HepG2 (cell line): ENCODE results near the gene TUT1. TPM values are rescaled to one million over a fixed set of nuclear protein-coding genes. Genes with fewer than 3 reads are reported as not detected.

ENCODE experiments used
- DNMT1 ChIP-seq: sonication (generic); formaldehyde crosslinking; IDR thresholded peaks from 2 replicates; pipeline ENCODE4 v1.5.1; 2020; ENCODE audit warnings: mild to moderate bottlenecking, missing genetic modification reagents
- FOXP4 ChIP-seq: sonication (generic); formaldehyde crosslinking; IDR thresholded peaks from 2 replicates; pipeline ENCODE4 v1.4.0; 2020; ENCODE audit warnings: missing genetic modification reagents
- HDAC1 ChIP-seq: sonication (generic); formaldehyde crosslinking; IDR thresholded peaks from 2 replicates; pipeline ENCODE4 v1.5.1; 2020; ENCODE audit warnings: mild to moderate bottlenecking, missing genetic modification reagents
- HNF1B ChIP-seq: sonication (generic); formaldehyde crosslinking; IDR thresholded peaks from 2 replicates; pipeline ENCODE4 v1.5.1; 2020; ENCODE audit warnings: mild to moderate bottlenecking, moderate library complexity, missing genetic modification reagents
- NR2F6 ChIP-seq, 2 experiments: IDR thresholded peaks; 2 replicates each; pipeline ENCODE4 v1.6.1; 2016; ENCODE audit warnings: antibody characterized with exemption in 1 of 2, mild to moderate bottlenecking in 1 of 2
- PRPF4 ChIP-seq: fragments of 200-400 bp; formaldehyde crosslinking; IDR thresholded peaks from 2 replicates; pipeline ENCODE4 v1.6.1; 2016; ENCODE audit warnings: low read length, low read depth; ENCODE audit not compliant: poor library complexity, severe bottlenecking
- SMAD3 ChIP-seq: sonication (generic); formaldehyde crosslinking; IDR thresholded peaks from 2 replicates; pipeline ENCODE4 v1.4.0; 2020; ENCODE audit warnings: missing genetic modification reagents
- SPEN ChIP-seq: sonication (generic); formaldehyde crosslinking; IDR thresholded peaks from 2 replicates; pipeline ENCODE4 v1.5.1; 2020; ENCODE audit warnings: low read depth, mild to moderate bottlenecking, missing genetic modification reagents
- SYNCRIP ChIP-seq: fragments of 200-400 bp; formaldehyde crosslinking; IDR thresholded peaks from 2 replicates; pipeline ENCODE4 v1.6.1; 2018; ENCODE audit warnings: mild to moderate bottlenecking, low read depth, low read length; ENCODE audit not compliant: insufficient read depth
- U2AF2 ChIP-seq: fragments of 200-400 bp; formaldehyde crosslinking; IDR thresholded peaks from 2 replicates; pipeline ENCODE4 v1.6.1; 2017; ENCODE audit warnings: low read depth, mild to moderate bottlenecking, low read length
- ZBTB33 ChIP-seq: sonication (generic); formaldehyde crosslinking; IDR thresholded peaks from 2 replicates; pipeline ENCODE4 v1.4.0; 2020; ENCODE audit warnings: missing genetic modification reagents
- ZBTB4 ChIP-seq: sonication (generic); formaldehyde crosslinking; IDR thresholded peaks from 2 replicates; pipeline ENCODE4 v1.4.0; 2020; ENCODE audit warnings: missing genetic modification reagents, mild to moderate bottlenecking, borderline replicate concordance
- ZBTB42 ChIP-seq: sonication (generic); formaldehyde crosslinking; IDR thresholded peaks from 2 replicates; pipeline ENCODE4 v1.5.0; 2020; ENCODE audit warnings: mild to moderate bottlenecking, missing genetic modification reagents
- ZNF280D ChIP-seq: sonication (generic); formaldehyde crosslinking; IDR thresholded peaks from 2 replicates; pipeline ENCODE4 v1.5.1; 2020; ENCODE audit warnings: mild to moderate bottlenecking, missing genetic modification reagents
- ZNF629 ChIP-seq: sonication (generic); formaldehyde crosslinking; conservative IDR thresholded peaks from 2 replicates; pipeline ENCODE4 v1.5.0; 2020; ENCODE audit warnings: missing genetic modification reagents
- polyA plus RNA-seq, 8 experiments: library from polyadenylated mRNA; depleted of rRNA in 3 of 8; stranded (reverse) in 7 of 8; unstranded in 1 of 8; fragments of >200 nt; fragmentation: Illumina TruSeq in 4 of 8; extraction: Trizol in 4 of 8; gene quantifications; 2 replicates each; pipeline versions ENCODE4 v1.2.1 to v1.2.3, GENCODE V29; 2011 to 2016; ENCODE audit warnings: low read depth in 4 of 8, missing spikeins in 1 of 8, mixed read lengths in 1 of 8; ENCODE audit not compliant: insufficient read depth in 1 of 8
- total RNA-seq, 5 experiments: library from RNA; depleted of rRNA; stranded (reverse); fragments of >200 nt; fragmentation: Illumina TruSeq; extraction: Trizol; gene quantifications; 2 replicates each; pipeline ENCODE4 v1.2.3, GENCODE V29; 2016; ENCODE audit warnings: low read depth in 1 of 5

Gene TUT1
- total and polyA plus RNA-seq, 2 of the 13 experiments (the other 11 are each of a cell fraction or from before 2014, with no cell fraction given) = 9.7 to 14.3 TPM

GRCh38 chr11:62610814-62611704 is 19.7 kb upstream of the TUT1 start (continued):
- TF ChIP-seq ZBTB4 (CRISPR knock-in tag) (0 out of 2 replicates have a peak, but pooled peaks have one; percentile 3), NR2F6 (IDR thresholded peaks at IDR 0.05) (no peak), NR2F6 (CRISPR knock-in tag; IDR thresholded peaks at IDR 0.05) (no peak), ZBTB33 (CRISPR knock-in tag) (peak; percentile 90), ZNF629 (CRISPR knock-in tag) (no peak), HDAC1 (CRISPR knock-in tag) (no peak), SMAD3 (CRISPR knock-in tag) (no peak), HNF1B (CRISPR knock-in tag) (peak; percentile 13; the same call in 1 of the 2 replicates), SYNCRIP (no peak), ZBTB42 (peak; percentile 6; the same call in 1 of the 2 replicates), SPEN (CRISPR knock-in tag) (0 out of 2 replicates have a peak, but pooled peaks have one; percentile 9), PRPF4 (no peak), DNMT1 (CRISPR knock-in tag) (no peak), U2AF2 (no peak), ZNF280D (CRISPR knock-in tag) (no peak), FOXP4 (CRISPR knock-in tag) (no peak)
